Activated CD8-positive, alpha-beta T cell treated with anti-CD3 and anti-CD28 coated beads for 36 hours (primary cell): ENCODE results near the gene B4GALNT4. TPM values are rescaled to one million over a fixed set of nuclear protein-coding genes. Genes with fewer than 3 reads are reported as not detected.

Source experiments
- total RNA-seq, 2 experiments: library from RNA; stranded (reverse); gene quantifications; one replicate each; pipeline ENCODE4 v1.2.3, GENCODE V29; 2021

B4GALNT4 gene
- total RNA-seq, 2 experiments from 2014 or later = 1.5 to 3.4 TPM

Other genes starting within 250 kb of the B4GALNT4 start
- not detected for gene SCGB1C1, start 176.4 kb upstream of the B4GALNT4 start, total RNA-seq
- gene BET1L, start 162.1 kb upstream of the B4GALNT4 start, total RNA-seq = 10 to 100 TPM; 58.4 to 68.9 TPM
- 100 to 1,000 TPM in 1 of 2 experiments, 10 to 100 TPM in 1; 96.5 to 108 TPM for gene RIC8A, start 161.8 kb upstream of the B4GALNT4 start, total RNA-seq
- gene SIRT3, start 133.2 kb upstream of the B4GALNT4 start, total RNA-seq = 10 to 100 TPM; 27.7 to 32.1 TPM
- gene PSMD13, start 132.5 kb upstream of the B4GALNT4 start, total RNA-seq = 100 to 1,000 TPM; 220 to 228 TPM
- 1 to 10 TPM; 3.3 to 3.4 TPM for gene NLRP6, start 91.1 kb upstream of the B4GALNT4 start, total RNA-seq
- gene PGGHG, start 80.4 kb upstream of the B4GALNT4 start, total RNA-seq = 100 to 1,000 TPM; 298 to 308 TPM
- not detected for gene IFITM5, start 70.0 kb upstream of the B4GALNT4 start, total RNA-seq
- gene IFITM2, start 61.7 kb upstream of the B4GALNT4 start, total RNA-seq = 100 to 1,000 TPM; 540 to 549 TPM
- gene IFITM1, start 55.5 kb upstream of the B4GALNT4 start, total RNA-seq = 100 to 1,000 TPM; 296 to 304 TPM
- gene IFITM3, start 48.6 kb upstream of the B4GALNT4 start, total RNA-seq = 10 to 100 TPM; 52.8 to 58.0 TPM
- gene PKP3, start 24.7 kb downstream of the B4GALNT4 start, total RNA-seq = under 1 TPM in 1 of 2 experiments, not detected in 1; 0.18 TPM
- gene SIGIRR, start 45.5 kb downstream of the B4GALNT4 start, total RNA-seq = 10 to 100 TPM; 33.9 to 35.0 TPM
- gene ANO9, start 72.5 kb downstream of the B4GALNT4 start, total RNA-seq = 10 to 100 TPM; 28.2 to 29.0 TPM
- gene PTDSS2, start 80.8 kb downstream of the B4GALNT4 start, total RNA-seq = 10 to 100 TPM; 17.4 to 18.0 TPM
- 100 to 1,000 TPM; 105 to 110 TPM for gene RNH1, start 137.7 kb downstream of the B4GALNT4 start, total RNA-seq
- gene HRAS, start 166.1 kb downstream of the B4GALNT4 start, total RNA-seq = 10 to 100 TPM; 30.4 to 34.6 TPM
- gene LRRC56, start 168.0 kb downstream of the B4GALNT4 start, total RNA-seq = under 1 TPM; 0.67 to 0.99 TPM
- 1 to 10 TPM in 1 of 2 experiments, under 1 TPM in 1; 0.88 to 1.3 TPM for gene LMNTD2, start 191.2 kb downstream of the B4GALNT4 start, total RNA-seq
- 10 to 100 TPM; 16.8 to 17.3 TPM for gene RASSF7, start 191.5 kb downstream of the B4GALNT4 start, total RNA-seq
- gene PHRF1, start 207.0 kb downstream of the B4GALNT4 start, total RNA-seq = 10 to 100 TPM; 43.1 to 44.5 TPM
- gene IRF7, start 246.5 kb downstream of the B4GALNT4 start, total RNA-seq = 10 to 100 TPM; 34.6 to 37.5 TPM